Osteocyte (in vitro differentiated cells): ENCODE results near the gene ANK2. TPM values are rescaled to one million over a fixed set of nuclear protein-coding genes. Genes with fewer than 3 reads are reported as not detected.

Source experiments
- DNase-seq: peaks from one replicate; pipeline ENCODE4 v3.0.0; 2021; ENCODE audit warnings: mixed read lengths; ENCODE audit not compliant: unreplicated experiment; ENCODE audit errors: extremely low spot score
- H3K27ac Mint-ChIP-seq: one replicate; pipeline ENCODE4 v1.8.0; 2021; ENCODE audit warnings: mild to moderate bottlenecking, mixed read lengths; ENCODE audit not compliant: unreplicated experiment
- H3K27me3 Mint-ChIP-seq: one replicate; pipeline ENCODE4 v1.8.0; 2021; ENCODE audit warnings: mixed read lengths; ENCODE audit not compliant: unreplicated experiment
- H3K36me3 Mint-ChIP-seq: one replicate; pipeline ENCODE4 v1.8.0; 2021; ENCODE audit warnings: mixed read lengths; ENCODE audit not compliant: unreplicated experiment
- H3K4me1 Mint-ChIP-seq: one replicate; pipeline ENCODE4 v1.8.0; 2021; ENCODE audit warnings: mixed read lengths; ENCODE audit not compliant: unreplicated experiment
- H3K4me3 Mint-ChIP-seq: one replicate; pipeline ENCODE4 v1.8.0; 2021; ENCODE audit warnings: mild to moderate bottlenecking, moderate library complexity, mixed read lengths; ENCODE audit not compliant: unreplicated experiment
- H3K9me3 Mint-ChIP-seq: one replicate; pipeline ENCODE4 v1.8.0; 2021; ENCODE audit warnings: mixed read lengths; ENCODE audit not compliant: unreplicated experiment
- total RNA-seq: library from RNA; stranded (reverse); gene quantifications from 2 replicates; pipeline ENCODE4 v1.2.1, GENCODE V29; 2021
- TF ChIP-seq, protein P1 (sequence below): fragments of 200-600 bp; sonication (generic); IDR thresholded peaks from 2 replicates; pipeline ENCODE4 v1.5.0; 2021; ENCODE audit warnings: antibody characterized with exemption, mild to moderate bottlenecking, moderate library complexity

The ANK2 gene
- total RNA-seq, 1 donor from 2014 or later, result 17.2 TPM

DNA sequence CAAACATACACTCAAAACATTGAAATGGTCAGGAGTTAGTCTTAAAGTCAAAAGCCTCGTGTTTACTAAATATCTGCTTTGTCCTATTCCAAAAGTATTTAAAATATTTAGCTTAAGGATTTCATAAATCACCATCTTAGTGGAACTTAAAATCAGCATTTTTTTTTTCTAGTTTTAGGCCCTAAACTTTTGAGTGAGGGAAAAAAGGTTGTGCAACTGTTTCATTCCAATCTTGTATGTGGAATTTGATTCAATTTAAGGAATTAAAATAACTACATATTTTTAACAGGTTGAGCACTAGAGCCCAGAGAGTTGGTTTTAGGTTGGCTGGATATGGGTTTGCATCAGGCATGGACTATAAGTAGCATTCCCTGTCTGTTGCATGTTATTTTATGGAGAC is 35.7 kb upstream of the ANK2 start:
- no peaks in the 10 kb centered on the region for H3K9me3 Mint-ChIP-seq
- no peaks in the 10 kb centered on the region for H3K36me3 Mint-ChIP-seq
- H3K27ac Mint-ChIP-seq, result no peak overlapping the region
- H3K4me1 Mint-ChIP-seq, result peaks cover 3% of the 10 kb centered on the region
- TF ChIP-seq, protein P1, sequence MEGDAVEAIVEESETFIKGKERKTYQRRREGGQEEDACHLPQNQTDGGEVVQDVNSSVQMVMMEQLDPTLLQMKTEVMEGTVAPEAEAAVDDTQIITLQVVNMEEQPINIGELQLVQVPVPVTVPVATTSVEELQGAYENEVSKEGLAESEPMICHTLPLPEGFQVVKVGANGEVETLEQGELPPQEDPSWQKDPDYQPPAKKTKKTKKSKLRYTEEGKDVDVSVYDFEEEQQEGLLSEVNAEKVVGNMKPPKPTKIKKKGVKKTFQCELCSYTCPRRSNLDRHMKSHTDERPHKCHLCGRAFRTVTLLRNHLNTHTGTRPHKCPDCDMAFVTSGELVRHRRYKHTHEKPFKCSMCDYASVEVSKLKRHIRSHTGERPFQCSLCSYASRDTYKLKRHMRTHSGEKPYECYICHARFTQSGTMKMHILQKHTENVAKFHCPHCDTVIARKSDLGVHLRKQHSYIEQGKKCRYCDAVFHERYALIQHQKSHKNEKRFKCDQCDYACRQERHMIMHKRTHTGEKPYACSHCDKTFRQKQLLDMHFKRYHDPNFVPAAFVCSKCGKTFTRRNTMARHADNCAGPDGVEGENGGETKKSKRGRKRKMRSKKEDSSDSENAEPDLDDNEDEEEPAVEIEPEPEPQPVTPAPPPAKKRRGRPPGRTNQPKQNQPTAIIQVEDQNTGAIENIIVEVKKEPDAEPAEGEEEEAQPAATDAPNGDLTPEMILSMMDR, result no peak
- no peaks in the 10 kb centered on the region for H3K27me3 Mint-ChIP-seq
- no peak for DNase-seq
- H3K4me3 Mint-ChIP-seq, result no peak overlapping the region

DNA sequence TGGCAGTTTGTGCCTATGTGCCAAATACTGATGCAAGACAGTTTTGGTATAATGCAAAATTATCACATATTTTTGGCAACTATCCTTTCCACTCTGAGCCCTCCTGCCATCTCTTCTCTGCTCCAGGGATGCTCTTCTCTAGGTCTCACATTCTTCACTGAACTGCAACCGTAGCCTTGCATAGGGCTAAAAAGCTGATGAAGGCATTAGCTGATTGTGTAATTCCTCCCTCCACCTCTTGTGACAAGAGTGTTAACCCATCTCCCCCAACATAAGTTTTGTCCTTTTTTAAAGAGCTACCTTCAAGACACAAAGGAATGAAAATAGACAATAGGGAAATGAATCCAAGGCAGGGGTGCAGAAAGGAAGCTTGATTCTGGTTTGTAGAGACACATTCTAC is 33.1 kb upstream of the ANK2 start:
- no peaks in the 10 kb centered on the region for H3K27me3 Mint-ChIP-seq
- peaks cover 9% of the 10 kb centered on the region for H3K4me1 Mint-ChIP-seq
- no peak for DNase-seq

GRCh38 chr4:113020966-113021365 is 28.5 kb upstream of the ANK2 start:
- TF ChIP-seq, protein P1, result no peak
- H3K9me3 Mint-ChIP-seq, result no peaks in the 10 kb centered on the region
- no peaks in the 10 kb centered on the region for H3K27me3 Mint-ChIP-seq
- H3K27ac Mint-ChIP-seq, result no peak overlapping the region
- H3K4me3 Mint-ChIP-seq, result no peak overlapping the region
- peaks cover 8% of the 10 kb centered on the region for H3K4me1 Mint-ChIP-seq
- no peak for DNase-seq
- no peaks in the 10 kb centered on the region for H3K36me3 Mint-ChIP-seq

More for the DNA sequence above, 33.1 kb upstream of the ANK2 start:
- Mint-ChIP-seq H3K27ac (no peak overlapping the region), H3K9me3 (no peaks in the 10 kb centered on the region), H3K36me3 (no peaks in the 10 kb centered on the region), H3K4me3 (no peak overlapping the region)
- TF ChIP-seq, protein P1, result no peak

GRCh38 chr4:113024388-113024787 is 25.1 kb upstream of the ANK2 start:
- peaks cover 8% of the 10 kb centered on the region for H3K4me1 Mint-ChIP-seq
- no peaks in the 10 kb centered on the region for H3K27me3 Mint-ChIP-seq
- H3K36me3 Mint-ChIP-seq, result no peaks in the 10 kb centered on the region

DNA sequence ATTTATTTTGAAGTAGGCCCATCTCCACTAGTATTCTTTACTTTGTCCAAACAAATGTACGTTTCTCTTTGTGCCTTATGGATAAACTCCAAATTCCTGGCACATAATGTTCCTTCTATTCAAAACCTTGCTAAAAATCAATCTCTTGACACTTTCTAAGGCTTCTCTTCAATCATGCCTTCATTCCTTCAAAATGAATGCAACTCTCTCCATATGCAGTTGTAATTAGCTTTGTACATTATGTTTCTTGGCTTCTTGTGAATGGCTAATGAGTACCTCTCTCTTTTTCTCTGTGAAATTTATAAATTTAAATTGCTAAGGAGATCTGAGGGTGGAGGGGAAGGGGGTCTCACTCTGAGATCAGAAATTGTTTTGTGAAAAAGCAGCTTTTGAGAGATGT is 24.0 kb upstream of the ANK2 start:
- H3K4me3 Mint-ChIP-seq, result no peak overlapping the region
- H3K9me3 Mint-ChIP-seq, result no peaks in the 10 kb centered on the region
- no peaks in the 10 kb centered on the region for H3K36me3 Mint-ChIP-seq
- no peak overlapping the region for H3K27ac Mint-ChIP-seq
- TF ChIP-seq, protein P1, result no peak
- no peak for DNase-seq
- peaks cover 8% of the 10 kb centered on the region for H3K4me1 Mint-ChIP-seq
- no peaks in the 10 kb centered on the region for H3K27me3 Mint-ChIP-seq

More at GRCh38 chr4:113024388-113024787, 25.1 kb upstream of the ANK2 start:
- Mint-ChIP-seq H3K27ac (no peak overlapping the region), H3K9me3 (no peaks in the 10 kb centered on the region), H3K4me3 (no peak overlapping the region)
- DNase-seq, result no peak
- TF ChIP-seq, protein P1, result no peak
